ENCODE data around the gene PPP1R14D. TPM values are rescaled to one million over a fixed set of nuclear protein-coding genes. Genes with fewer than 3 reads are reported as not detected.

Gene PPP1R14D
- total RNA-seq, 1 donor from 2014 or later: not detected

DNA sequence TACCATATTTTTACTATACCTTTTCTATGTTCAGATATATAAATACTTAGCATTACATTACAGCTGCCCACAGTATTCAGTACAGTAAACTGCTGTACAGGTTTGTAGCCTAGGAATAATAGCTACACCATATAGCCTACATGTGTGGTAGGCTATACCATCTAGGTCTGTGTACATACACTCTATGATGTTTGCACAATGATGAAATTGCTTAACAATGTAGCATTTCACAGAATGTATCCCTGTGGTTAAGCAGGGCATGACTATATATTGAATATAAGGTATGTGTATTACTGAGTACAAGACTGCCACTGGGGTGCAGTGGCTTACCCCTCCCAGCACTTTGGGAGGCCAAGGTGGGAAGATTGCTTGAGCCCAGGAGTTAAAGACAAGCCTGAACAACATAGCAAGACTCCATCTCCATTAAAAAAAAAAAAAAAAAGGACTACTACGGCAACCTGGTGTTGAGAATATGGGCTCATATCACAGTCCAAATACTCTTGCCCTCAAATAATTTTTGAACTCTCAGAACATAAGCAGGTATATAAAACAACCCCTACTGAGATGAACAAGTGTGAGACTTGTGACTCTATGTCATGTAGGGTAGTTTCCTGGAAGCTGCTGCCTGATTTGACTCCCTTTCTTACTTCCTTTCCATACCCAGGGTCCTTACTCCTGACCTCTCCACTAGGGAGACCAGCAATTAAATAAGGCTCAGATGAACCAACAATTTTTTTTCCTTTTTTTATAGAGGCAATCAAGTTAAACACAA, 4.8 kb downstream of the PPP1R14D start:
- Histone ChIP-seq H3K27ac (no peak overlapping the region), H3K36me3 (no peaks in the 10 kb centered on the region), H3K4me1 (no peaks in the 10 kb centered on the region), H3K9me3 (no peaks in the 10 kb centered on the region), H3K27me3 (no peaks in the 10 kb centered on the region), H3K4me3 (no peak overlapping the region)
- TF ChIP-seq POLR2A (IDR thresholded peaks at IDR 0.05) (no peak), POLR2AphosphoS5 (IDR thresholded peaks at IDR 0.05; ENCODE audit: insufficient read depth in 1 of 2, low read depth in 1 of 2) (no peak)
- TF ChIP-seq, protein P1, sequence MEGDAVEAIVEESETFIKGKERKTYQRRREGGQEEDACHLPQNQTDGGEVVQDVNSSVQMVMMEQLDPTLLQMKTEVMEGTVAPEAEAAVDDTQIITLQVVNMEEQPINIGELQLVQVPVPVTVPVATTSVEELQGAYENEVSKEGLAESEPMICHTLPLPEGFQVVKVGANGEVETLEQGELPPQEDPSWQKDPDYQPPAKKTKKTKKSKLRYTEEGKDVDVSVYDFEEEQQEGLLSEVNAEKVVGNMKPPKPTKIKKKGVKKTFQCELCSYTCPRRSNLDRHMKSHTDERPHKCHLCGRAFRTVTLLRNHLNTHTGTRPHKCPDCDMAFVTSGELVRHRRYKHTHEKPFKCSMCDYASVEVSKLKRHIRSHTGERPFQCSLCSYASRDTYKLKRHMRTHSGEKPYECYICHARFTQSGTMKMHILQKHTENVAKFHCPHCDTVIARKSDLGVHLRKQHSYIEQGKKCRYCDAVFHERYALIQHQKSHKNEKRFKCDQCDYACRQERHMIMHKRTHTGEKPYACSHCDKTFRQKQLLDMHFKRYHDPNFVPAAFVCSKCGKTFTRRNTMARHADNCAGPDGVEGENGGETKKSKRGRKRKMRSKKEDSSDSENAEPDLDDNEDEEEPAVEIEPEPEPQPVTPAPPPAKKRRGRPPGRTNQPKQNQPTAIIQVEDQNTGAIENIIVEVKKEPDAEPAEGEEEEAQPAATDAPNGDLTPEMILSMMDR (IDR thresholded peaks at IDR 0.05): no peak
- no peak for DNase-seq (ENCODE audit: extremely low spot score in 2 of 2)
- intact Hi-C loops (cut with DNase I): no loop called here

DNA sequence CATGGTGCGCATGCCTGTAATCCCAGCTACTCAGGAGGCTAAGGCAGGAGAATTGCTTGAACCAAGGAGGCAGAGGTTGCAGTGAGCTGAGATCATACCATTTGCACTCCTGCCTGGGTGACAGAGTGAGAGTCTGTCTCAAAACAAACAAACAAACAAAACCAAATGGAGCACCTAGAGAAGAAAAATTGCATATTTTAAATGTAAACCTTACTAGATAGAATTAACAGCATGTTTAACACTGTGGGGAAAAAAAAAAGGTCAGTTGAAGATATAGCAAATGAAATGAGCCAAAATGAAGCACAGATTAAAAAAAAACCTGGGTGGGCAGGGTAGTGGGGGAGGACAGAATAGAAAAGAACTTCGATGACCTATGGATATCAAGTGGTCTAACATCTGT, 7.3 kb downstream of the PPP1R14D start:
- DNase-seq (ENCODE audit: extremely low spot score in 2 of 2): no peak
- Histone ChIP-seq H3K27me3 (no peaks in the 10 kb centered on the region), H3K9me3 (no peaks in the 10 kb centered on the region), H3K36me3 (no peaks in the 10 kb centered on the region), H3K27ac (no peak overlapping the region), H3K4me1 (no peaks in the 10 kb centered on the region), H3K4me3 (no peak overlapping the region)
- intact Hi-C loops (cut with DNase I): no loop called here
- TF ChIP-seq POLR2AphosphoS5 (IDR thresholded peaks at IDR 0.05; ENCODE audit: insufficient read depth in 1 of 2, low read depth in 1 of 2) (no peak), POLR2A (IDR thresholded peaks at IDR 0.05) (no peak)
- TF ChIP-seq, protein P1 (IDR thresholded peaks at IDR 0.05): no peak

DNA sequence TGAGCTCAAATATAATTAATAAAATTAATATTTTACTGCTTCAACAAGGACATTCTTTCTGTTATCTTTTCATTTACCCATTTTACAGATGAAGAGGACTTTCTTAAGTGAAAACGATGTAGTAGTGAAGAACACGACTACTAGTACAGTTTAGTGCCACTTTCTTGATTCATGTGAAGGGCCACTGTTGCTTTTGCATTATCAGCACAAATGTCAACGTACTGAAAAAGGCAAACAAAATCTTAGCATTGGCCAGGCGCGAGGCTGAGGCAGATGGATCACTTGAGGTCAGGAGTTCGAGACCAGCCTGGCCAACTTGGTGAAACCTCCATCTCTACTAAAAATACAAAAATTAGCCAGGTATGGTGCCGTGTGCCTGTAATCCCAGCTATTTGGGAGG, 9.5 kb downstream of the PPP1R14D start:
- no peaks in the 10 kb centered on the region for H3K4me1 ChIP-seq
- H3K27ac ChIP-seq: no peak overlapping the region
- no peak for DNase-seq (ENCODE audit: extremely low spot score in 2 of 2)
- H3K27me3 ChIP-seq: no peaks in the 10 kb centered on the region
- H3K36me3 ChIP-seq: peaks cover 0 to 5% of the 10 kb centered on the region in 2 donors
- TF ChIP-seq POLR2AphosphoS5 (IDR thresholded peaks at IDR 0.05; ENCODE audit: insufficient read depth in 1 of 2, low read depth in 1 of 2): no peak
- TF ChIP-seq POLR2A (IDR thresholded peaks at IDR 0.05): no peak
- TF ChIP-seq, protein P1 (IDR thresholded peaks at IDR 0.05): no peak
- no peak overlapping the region for H3K4me3 ChIP-seq
- no peaks in the 10 kb centered on the region for H3K9me3 ChIP-seq
- intact Hi-C loops (cut with DNase I): no loop called here

DNA sequence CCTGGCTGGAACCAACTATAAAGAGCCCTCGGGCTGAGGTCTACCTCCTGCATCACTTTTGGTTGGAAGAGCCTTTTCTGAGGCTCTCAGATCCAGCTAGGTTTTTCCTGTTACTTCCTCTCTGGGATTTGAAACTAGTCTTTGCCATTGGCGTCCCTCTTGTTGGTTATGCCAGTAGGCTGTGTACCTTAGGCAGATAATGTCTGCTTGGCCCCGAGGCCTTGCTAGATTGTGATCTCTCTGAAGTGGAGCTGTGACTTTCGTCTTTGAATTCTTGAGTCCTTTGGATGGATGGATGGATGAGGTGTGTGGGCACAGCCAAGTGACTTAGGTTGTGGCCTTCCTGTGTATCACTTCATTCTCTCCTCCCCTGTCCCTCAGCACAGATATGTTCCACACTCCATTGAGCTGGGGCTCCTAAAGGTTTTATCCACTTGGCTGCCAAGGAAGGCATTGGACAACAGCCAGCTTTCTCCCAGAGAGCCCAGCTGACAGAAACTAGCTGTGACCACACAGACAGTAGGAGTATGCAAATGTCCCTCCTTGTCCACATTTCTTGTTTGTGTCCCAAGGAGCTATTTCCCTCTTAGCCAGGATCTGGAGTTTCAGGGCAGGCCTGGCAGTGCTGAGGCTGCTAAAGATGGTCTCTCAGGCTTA, 13.3 kb downstream of the PPP1R14D start:
- Histone ChIP-seq H3K4me1 (no peaks in the 10 kb centered on the region), H3K36me3 (peaks cover 0 to 23% of the 10 kb centered on the region in 2 donors), H3K27ac (no peak overlapping the region), H3K4me3 (no peak overlapping the region), H3K9me3 (no peaks in the 10 kb centered on the region), H3K27me3 (no peaks in the 10 kb centered on the region)
- intact Hi-C loops (cut with DNase I): no loop called here
- no peak for DNase-seq (ENCODE audit: extremely low spot score in 2 of 2)
- no peak for TF ChIP-seq POLR2AphosphoS5 (IDR thresholded peaks at IDR 0.05; ENCODE audit: insufficient read depth in 1 of 2, low read depth in 1 of 2)
- no peak for TF ChIP-seq POLR2A (IDR thresholded peaks at IDR 0.05)

DNA sequence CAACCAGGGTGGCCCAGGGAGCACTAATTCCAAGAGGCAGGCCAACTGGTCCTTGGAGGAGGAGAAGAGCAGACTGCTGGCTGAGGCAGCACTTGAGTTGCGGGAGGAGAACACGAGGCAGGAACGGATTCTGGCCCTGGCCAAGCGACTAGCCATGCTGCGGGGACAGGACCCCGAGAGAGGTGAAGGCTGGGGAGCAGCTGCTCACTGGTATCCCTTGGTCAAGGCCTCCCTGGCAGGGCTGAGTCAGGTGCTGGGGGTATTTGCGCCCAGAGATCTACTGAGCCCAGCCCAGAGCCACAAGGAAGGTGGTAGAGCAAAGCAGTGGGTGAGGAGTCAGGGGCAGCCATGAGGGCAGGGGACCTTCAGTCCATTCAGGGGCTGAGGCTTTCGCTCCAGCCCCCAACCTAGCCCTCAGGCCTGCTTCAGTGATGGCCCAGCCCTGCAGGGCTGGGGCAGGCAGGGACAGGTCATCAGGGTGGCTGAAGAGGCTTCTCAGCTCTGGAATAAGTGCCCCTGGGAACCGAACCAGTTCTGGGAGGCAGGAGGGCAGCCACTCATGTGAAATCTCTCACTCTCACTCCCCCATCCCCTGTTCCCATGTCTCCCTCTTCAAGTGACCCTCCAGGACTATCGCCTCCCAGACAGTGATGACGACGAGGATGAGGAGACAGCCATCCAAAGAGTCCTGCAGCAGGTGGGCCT, 15.6 kb downstream of the PPP1R14D start:
- no peaks in the 10 kb centered on the region for H3K27me3 ChIP-seq
- no peak for DNase-seq (ENCODE audit: extremely low spot score in 2 of 2)
- intact Hi-C loops (cut with DNase I): no loop called here
- no peak for TF ChIP-seq POLR2A (IDR thresholded peaks at IDR 0.05)
- TF ChIP-seq POLR2AphosphoS5 (IDR thresholded peaks at IDR 0.05; ENCODE audit: insufficient read depth in 1 of 2, low read depth in 1 of 2): no peak
- TF ChIP-seq, protein P1 (IDR thresholded peaks at IDR 0.05): no peak
- peaks cover 13% of the 10 kb centered on the region for H3K4me1 ChIP-seq
- peaks cover 0 to 23% of the 10 kb centered on the region in 2 donors for H3K36me3 ChIP-seq
- no peak overlapping the region for H3K27ac ChIP-seq
- no peak overlapping the region for H3K4me3 ChIP-seq
- H3K9me3 ChIP-seq: no peaks in the 10 kb centered on the region

Measured in vagina (tissue), 2 donors.